Loucy (cell line): ENCODE results near the gene ALKAL2.

Source experiments
- EZH2phosphoT487 ChIP-seq: fragments of 200-600 bp; IDR thresholded peaks from 2 replicates; pipeline ENCODE4 v1.6.1; 2018; ENCODE audit warnings: antibody characterized with exemption, mild to moderate bottlenecking, moderate library complexity, borderline replicate concordance
- TF ChIP-seq, protein P1 (sequence below): fragments of 200-600 bp; sonication (generic); conservative IDR thresholded peaks from 2 replicates; pipeline ENCODE4 v1.5.1; 2014; ENCODE audit warnings: mild to moderate bottlenecking, antibody characterized with exemption, low read length

- TF ChIP-seq, protein P1, sequence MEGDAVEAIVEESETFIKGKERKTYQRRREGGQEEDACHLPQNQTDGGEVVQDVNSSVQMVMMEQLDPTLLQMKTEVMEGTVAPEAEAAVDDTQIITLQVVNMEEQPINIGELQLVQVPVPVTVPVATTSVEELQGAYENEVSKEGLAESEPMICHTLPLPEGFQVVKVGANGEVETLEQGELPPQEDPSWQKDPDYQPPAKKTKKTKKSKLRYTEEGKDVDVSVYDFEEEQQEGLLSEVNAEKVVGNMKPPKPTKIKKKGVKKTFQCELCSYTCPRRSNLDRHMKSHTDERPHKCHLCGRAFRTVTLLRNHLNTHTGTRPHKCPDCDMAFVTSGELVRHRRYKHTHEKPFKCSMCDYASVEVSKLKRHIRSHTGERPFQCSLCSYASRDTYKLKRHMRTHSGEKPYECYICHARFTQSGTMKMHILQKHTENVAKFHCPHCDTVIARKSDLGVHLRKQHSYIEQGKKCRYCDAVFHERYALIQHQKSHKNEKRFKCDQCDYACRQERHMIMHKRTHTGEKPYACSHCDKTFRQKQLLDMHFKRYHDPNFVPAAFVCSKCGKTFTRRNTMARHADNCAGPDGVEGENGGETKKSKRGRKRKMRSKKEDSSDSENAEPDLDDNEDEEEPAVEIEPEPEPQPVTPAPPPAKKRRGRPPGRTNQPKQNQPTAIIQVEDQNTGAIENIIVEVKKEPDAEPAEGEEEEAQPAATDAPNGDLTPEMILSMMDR: no peak
- no peak for TF ChIP-seq EZH2phosphoT487
Measured at GRCh38 chr2:237878-238277, 50.0 kb downstream of the ALKAL2 start.
